HG03565 (cell line): Measurements from ENCODE around the gene PERCC1.

Source experiments
- ATAC-seq: cut with Tn5 transposase; IDR thresholded peaks from one replicate; pipeline ENCODE4 v1.9.1; 2021; ENCODE audit warnings: mild to moderate bottlenecking, moderate library complexity; ENCODE audit not compliant: unreplicated experiment

The PERCC1 gene

DNA sequence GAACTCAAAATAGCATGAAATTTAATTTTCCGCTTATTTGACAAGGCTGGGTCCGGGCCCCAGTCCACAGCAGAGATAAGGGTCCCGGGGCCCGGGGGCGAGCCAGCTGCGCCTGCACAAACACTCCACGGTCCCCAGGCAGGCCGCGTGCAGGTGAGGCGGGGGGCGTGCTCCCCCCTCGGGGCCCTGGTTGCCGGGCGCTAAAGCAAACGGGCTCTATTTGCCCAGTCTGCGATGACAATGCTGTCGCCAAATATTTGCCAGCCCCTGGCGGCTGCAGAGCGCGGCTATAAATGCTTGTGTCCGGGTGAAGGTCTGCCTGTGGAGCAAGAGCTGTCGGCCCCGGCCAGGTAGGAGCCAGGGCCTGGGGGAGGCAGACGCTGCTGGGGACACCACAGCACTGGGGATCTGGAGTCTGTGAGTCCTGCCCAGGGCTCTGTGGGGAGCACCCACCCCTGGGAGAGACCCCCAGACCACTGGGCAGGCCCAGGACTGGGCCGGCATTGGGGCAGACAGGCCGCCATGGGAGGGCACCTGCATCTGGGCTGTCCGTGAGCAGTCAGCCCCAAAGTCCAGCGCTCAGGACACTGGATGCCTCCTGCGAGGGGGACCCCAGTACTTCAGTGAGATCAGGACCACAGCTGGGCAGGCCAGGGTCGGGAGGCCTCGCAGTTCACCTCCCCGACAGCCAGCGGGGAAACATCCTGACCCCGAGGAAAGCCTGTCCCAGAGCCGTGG is at the start of gene PERCC1:
Gene PERCC1 (plus strand): TSS at position 320 of the 738 bp plus-strand sequence. CDS start 1,516 bp downstream, outside the sequence.
- no peak for ATAC-seq

DNA sequence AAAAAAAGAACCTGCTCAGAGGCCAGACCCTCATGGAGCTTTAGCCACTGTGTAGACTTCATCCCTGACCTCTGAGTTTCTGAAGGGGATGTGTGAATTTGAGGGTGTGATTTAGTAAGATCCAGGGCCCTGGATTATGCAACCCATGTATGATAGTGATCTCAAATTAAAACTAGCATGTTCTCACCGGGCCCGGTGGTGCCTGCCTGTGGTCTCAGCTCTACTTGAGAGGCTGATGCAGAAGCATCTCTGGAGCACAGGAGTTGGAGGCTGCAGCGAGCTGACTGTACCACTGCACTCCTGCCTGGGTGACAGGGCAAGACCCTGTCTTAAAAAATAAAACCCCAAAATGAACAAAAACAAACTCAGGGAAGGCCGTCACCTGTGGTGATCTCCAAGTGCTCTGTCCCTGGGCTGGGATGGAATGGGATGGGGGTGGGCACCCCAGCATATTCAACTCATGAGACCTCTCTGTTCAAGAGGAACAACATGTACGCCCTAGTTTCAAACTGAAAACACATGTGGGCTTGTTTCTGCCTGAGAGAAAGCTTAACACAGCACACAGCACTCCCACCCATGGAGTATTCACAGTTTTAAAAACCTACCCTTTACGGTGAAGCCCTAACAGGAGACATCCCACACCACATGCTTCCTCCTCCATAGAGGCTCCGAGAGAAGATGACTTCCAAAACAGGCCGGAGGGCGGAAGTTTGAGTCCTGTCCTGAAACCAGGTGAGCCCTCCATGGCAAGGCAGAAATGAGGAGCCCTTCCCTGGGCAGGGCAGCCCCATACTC is 49.1 kb upstream of the PERCC1 start:
- ATAC-seq, result no peak

DNA sequence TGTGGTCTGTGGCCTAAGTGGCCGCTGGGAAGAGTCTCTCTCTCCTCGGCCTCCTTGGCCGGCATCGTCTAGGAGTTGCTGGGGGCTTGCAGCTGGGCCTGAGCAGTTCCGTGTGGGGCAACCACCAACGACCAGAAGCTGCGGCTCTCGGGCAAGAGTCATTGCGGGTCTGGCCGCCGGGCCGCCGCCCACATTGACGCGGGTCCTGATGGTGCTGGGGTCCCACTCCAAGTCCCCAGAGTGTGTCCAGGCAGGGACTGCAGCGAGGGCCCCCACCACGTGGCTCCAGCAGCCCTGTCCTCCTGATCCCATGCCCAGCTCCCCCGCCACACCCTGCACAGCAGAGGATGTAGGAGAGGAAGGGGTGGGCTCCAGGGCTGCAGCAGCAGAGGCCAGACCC is 47.3 kb upstream of the PERCC1 start:
- no peak for ATAC-seq

DNA sequence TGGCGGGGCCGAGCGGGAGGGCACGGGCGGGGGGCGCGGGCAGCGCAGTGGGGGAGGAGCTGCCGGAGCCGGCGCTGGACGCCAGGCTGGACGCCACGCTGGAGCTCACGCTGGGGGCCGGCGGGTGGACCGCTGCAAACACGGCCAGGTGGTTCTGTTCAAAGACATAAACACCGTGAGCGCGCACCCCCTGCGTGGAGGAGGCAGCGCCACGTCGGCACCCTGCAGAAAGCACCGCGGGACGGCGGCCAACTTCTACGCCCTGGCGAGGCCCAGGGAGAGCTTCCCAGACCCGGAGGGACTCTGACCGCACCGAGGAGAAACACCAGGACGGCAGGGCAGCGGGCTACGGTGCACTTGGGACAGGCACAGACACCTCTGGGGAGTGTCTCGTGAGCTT is 45.6 kb upstream of the PERCC1 start:
- ATAC-seq, result no peak

DNA sequence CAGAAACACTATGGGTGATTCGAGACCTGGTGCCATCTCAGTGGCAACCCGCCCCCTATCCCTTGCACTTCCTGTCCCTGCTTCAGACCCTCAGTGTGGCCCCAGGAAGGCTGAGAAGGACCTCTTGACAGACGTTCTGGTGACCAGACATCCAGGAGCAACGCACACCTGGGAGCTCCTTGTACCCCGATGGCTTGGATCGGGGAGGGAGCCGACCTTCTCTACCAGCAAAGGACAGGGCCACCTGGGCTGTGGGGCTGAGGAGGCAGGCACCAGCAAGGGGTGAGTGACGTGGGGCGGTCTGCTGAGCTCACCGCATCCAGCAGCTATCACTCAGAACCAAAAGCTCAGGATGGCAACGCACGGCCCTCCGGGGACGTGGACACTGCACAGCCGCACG is 43.5 kb upstream of the PERCC1 start:
- ATAC-seq, result no peak

GRCh38 chr16:1389762-1390161 is 41.1 kb upstream of the PERCC1 start:
- no peak for ATAC-seq

DNA sequence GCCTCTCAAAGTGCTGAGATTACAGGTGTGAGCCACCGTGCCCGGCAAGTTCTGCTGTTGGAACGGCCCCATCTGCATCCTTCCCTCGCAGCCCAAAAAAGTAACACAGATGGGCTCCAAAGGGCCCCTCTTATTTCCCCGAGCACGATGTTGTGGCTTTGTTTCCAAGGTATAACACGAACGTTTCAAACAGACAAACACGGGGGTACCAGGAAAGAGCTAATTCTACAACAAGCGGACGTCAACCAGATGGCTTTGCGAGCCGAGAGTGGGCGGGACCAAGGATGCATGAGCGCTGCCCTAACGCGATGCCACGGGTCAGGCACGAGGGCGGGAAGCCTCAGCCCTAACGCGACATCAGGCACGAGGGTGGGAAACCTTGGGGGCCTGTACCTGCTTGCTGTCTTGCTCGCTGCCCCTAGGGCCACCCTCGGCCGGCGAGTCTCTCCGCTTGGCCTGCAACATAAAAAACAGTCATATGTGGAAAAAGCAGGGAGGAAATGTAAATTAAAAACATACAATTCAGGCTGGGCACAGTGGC is 40.6 kb upstream of the PERCC1 start:
- ATAC-seq, result no peak

GRCh38 chr16:1392826-1393225 is 38.1 kb upstream of the PERCC1 start:
- no peak for ATAC-seq

DNA sequence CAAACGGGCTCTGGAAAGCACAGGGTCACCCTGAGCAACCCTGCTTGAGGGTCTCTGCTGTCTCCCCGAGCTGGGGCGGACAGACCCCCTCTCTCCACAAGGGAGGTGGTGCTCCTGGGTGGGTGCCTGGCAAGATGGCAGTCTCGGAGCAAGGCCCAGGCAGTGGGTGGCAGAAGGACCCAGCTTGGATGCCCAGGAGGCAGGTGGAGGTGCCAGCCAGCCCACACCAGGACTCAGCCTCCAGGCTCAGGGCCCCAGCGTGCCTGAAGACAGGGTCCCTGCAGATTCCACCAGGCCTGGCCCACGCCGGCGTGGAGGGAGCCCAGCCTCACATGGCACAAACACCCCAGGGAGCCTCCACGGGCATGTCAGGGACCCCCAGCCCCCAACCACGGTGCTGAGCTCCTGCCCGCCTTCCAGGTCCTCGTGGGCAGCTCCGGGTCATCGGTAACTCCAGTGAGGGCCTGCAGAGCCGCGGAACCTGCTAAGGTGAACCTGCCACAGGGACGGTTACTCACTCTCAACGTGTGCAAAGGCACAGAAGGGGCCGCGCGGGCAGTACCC is 37.2 kb upstream of the PERCC1 start:
- ATAC-seq, result no peak

- no peak for ATAC-seq
Measured at GRCh38 chr16:1394367-1394951, 36.4 kb upstream of the PERCC1 start.

DNA sequence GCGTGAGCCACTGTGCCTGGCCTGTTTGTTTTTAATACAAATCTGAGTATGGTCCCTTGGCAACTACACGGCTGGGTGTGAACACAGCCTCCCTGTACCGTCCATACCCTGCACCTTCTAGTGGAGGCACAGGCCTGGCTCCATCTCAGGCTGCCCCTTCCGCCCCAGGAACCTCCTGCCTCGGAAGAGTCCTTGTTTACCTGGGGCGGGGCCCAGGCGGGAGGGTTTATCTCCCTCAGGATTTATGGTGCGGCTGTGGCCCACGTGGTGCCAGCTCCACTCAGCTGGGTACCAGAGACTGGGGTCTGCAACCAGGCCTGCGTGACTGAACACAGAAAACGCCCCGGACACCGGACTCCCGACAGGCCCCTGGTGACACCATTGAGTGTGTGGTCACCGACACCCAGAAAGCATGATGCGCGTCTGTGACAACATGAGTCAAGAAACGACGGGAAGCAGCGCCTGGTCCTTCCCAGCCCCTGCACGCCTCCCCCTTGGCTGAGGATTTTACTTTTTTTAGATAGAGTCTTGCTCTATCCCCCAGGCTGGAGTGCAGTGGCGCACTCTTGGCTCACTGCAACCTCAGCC is 35.3 kb upstream of the PERCC1 start:
- ATAC-seq, result no peak

DNA sequence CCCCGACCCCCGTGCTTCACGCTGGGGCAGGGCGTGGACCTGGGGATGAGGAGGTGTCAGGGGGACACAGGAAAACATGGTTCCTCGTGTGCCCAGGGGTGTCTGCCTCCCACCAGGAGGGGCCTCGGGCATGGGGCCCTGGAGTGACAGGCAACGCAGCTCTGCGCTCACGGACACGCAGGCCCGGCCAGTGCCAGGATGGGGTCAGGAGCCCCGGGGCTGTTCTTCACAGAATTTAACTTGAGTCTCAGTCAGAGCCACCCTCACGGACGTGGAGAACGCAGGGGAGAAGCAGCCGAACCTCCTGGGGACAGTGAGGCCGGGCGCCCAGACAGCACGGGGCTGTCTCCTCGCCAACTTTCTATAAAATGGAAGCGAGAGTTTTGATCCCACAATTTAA is 33.1 kb upstream of the PERCC1 start:
- no peak for ATAC-seq

- no peak for ATAC-seq
Measured at GRCh38 chr16:1398351-1398750, 32.5 kb upstream of the PERCC1 start.

- no peak for ATAC-seq
Measured at GRCh38 chr16:1398826-1399581, 31.9 kb upstream of the PERCC1 start.

DNA sequence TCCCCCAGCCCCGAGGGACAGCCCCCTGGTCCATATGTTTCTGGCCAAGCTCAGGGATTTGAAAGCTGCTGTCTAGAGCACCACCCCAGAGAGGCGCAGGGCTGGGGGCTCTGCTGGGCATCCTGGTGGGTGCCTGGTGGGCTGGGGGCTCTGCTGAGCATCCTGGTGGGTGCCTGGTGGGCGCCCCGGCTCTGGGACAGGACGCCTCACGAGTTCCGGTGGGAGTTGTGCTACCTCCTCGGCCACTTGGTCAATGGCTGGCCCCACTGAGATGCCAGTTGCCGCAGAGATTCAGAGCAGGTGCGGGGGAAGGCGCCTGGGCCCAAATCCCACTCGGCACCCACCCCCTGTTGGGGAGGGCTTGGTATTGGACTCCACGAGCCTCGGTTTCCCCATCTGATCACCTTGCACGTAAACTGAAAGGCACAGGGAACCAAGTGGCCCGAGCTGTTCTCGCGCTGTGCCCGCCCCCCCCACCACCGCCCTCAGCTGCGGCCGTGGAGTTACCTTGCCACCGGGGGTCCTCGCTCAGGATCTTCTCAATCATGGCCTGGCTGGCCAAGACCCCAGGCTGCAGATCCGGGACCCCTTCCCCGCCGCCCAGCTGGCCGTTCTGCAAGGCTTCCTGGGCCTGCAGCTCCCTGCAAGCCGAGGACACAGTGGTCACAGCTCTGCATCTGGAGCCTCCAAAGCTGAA is 29.7 kb upstream of the PERCC1 start:
- no peak for ATAC-seq

GRCh38 chr16:1401758-1402154 is 29.1 kb upstream of the PERCC1 start:
- ATAC-seq, result no peak

DNA sequence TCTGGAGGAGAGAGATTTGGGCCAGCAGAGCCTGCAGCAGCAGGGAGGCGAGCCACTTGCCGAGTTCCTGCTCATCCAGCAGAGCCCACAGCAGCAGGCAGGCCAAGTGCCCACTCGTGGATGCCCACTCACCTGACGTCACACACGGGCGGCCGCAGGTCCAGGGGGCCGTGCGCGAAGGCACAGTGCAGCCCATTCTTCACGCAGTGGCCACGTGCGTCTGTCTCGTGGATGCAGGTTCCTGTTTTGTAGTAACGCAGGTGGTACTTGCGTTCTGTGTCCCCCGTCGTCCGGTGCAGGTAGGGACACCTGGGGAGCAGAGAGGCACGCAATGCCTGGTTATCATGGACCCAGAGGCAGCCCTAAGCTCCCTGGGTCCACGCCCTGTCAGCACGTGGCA is 27.8 kb upstream of the PERCC1 start:
- no peak for ATAC-seq

DNA sequence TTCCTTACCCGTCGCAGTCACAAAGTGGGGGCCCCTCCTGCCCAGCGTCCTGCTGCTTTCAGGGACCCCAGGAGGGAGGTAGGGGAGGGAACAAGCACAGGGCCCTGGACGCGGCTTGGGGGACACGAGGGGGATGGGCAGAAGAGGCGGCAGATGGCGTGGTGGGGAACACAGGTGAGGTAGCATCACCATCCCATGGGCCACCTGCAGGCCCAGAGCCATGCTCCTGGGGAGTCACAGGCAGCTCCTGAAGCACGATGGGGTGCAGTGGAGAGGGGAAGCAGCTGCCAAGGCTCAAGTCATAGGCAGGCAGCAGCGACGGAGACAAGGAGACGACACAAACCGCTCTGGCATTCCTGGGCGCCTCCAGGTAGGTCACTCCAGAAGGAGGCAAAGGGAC is 27.1 kb upstream of the PERCC1 start:
- ATAC-seq, result no peak

DNA sequence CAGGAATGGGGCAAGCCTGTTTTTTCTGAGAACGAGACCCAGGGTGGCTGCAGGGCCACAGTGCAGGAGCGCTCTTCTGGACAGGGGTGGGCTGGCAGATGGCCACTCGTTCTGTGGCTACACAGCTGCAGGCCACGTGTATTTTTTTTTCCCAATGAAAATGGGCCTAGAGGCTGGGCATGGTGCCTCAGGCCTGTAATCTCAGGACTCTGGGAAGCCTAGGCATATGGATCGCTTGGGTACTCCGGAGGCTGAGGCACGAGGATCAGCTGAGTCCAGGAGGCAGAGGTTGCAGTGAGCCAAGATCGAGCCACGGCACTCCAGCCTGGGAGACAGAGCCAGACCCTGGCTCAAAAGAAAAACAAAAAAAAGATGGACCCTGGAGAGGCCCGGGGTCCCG is 23.1 kb upstream of the PERCC1 start:
- ATAC-seq, result no peak
